OCI-LY7 (cell line): ENCODE results near the gene CBR3. TPM values are rescaled to one million over a fixed set of nuclear protein-coding genes. Genes with fewer than 3 reads are reported as not detected.

ENCODE experiments used
- BruUV-seq: library from RNA; stranded (reverse); fragments of 400-500 nt; replicated peaks from 2 replicates; lab custom pipeline; 2021; lab: Mats Ljungman, UMichigan
- CTCF ChIA-PET: fragments of 300-600 bp; sonication (Branson Sonifier 250); formaldehyde crosslinking; loops from one replicate; lab custom pipeline; 2022; ENCODE audit warnings: antibody characterized with exemption; ENCODE audit not compliant: unreplicated experiment; lab: Charles Lee
- POLR2A ChIA-PET: fragments of 300-600 bp; sonication (Branson Sonifier 250); formaldehyde crosslinking; loops from one replicate; lab custom pipeline; 2022; ENCODE audit warnings: antibody characterized with exemption; lab: Charles Lee
- DNase-seq: peaks from one replicate; pipeline ENCODE4 v3.0.0-alpha.2; 2015; ENCODE audit warnings: low spot score
- H2AFZ ChIP-seq: fragments of 200-600 bp; sonication (generic), shearing (Covaris generic); 2 replicates; pipeline ENCODE4 v1.6.1; 2014; ENCODE audit warnings: mild to moderate bottlenecking, antibody characterized with exemption, low read length, moderate library complexity
- H3K27ac ChIP-seq: fragments of 200-600 bp; sonication (generic); 2 replicates; pipeline ENCODE4 v1.5.1; 2014; ENCODE audit warnings: mixed run types, low read depth, mild to moderate bottlenecking, moderate library complexity, low read length, inconsistent platforms; ENCODE audit not compliant: poor library complexity, severe bottlenecking
- H3K36me3 ChIP-seq: fragments of 200-600 bp; sonication (generic); 2 replicates; pipeline ENCODE4 v1.6.1; 2014; ENCODE audit warnings: mild to moderate bottlenecking, antibody characterized with exemption, low read length, moderate library complexity, mixed read lengths; ENCODE audit not compliant: insufficient read depth
- H3K4me1 ChIP-seq: fragments of 200-600 bp; sonication (generic); 2 replicates; pipeline ENCODE4 v1.5.1; 2014; ENCODE audit warnings: mild to moderate bottlenecking, low read length; ENCODE audit not compliant: insufficient read depth, poor library complexity, severe bottlenecking
- H3K4me2 ChIP-seq: fragments of 200-600 bp; sonication (generic); 2 replicates; pipeline ENCODE4 v1.6.1; 2014; ENCODE audit warnings: mild to moderate bottlenecking, low read length
- H3K4me3 ChIP-seq: fragments of 200-600 bp; sonication (generic); 2 replicates; pipeline ENCODE4 v1.5.1; 2014; ENCODE audit warnings: mild to moderate bottlenecking, low read depth, low read length; ENCODE audit not compliant: poor library complexity, severe bottlenecking
- H3K79me2 ChIP-seq: fragments of 200-600 bp; sonication (generic); 2 replicates; pipeline ENCODE4 v1.6.1; 2016; ENCODE audit warnings: low read depth, mild to moderate bottlenecking, low read length, moderate library complexity, mixed read lengths; ENCODE audit not compliant: insufficient read depth
- H3K9me2 ChIP-seq: fragments of 200-600 bp; sonication (generic); 2 replicates; pipeline ENCODE4 v1.6.1; 2016; ENCODE audit warnings: mild to moderate bottlenecking, low read length, mixed read lengths; ENCODE audit not compliant: insufficient read depth
- H3K9me3 ChIP-seq: fragments of 200-600 bp; sonication (generic); 2 replicates; pipeline ENCODE4 v1.6.1; 2014; ENCODE audit warnings: mild to moderate bottlenecking, mixed run types, low read length, mixed read lengths
- H4K20me1 ChIP-seq: fragments of 200-600 bp; sonication (generic); 2 replicates; pipeline ENCODE4 v1.6.1; 2014; ENCODE audit warnings: mild to moderate bottlenecking, antibody characterized with exemption, low read length, moderate library complexity, mixed read lengths; ENCODE audit not compliant: insufficient read depth
- CTCF ChIP-seq: fragments of 200-600 bp; sonication (generic); conservative IDR thresholded peaks from 2 replicates; pipeline ENCODE4 v1.5.1; 2014; ENCODE audit warnings: mild to moderate bottlenecking, antibody characterized with exemption, low read length, moderate library complexity, mixed read lengths
- EZH2phosphoT487 ChIP-seq: fragments of 200-600 bp; sonication (generic); IDR thresholded peaks from 2 replicates; pipeline ENCODE4 v1.6.1; 2018; ENCODE audit warnings: low read depth, borderline replicate concordance, mild to moderate bottlenecking, mixed run types, antibody characterized with exemption, low read length, moderate library complexity, mixed read lengths
- intact Hi-C: fragments of 100-400 bp; cut with micrococcal nuclease; formaldehyde crosslinking; loops from one replicate; pipeline ENCODE4 v1.10.0; 2022; ENCODE audit not compliant: unreplicated experiment
- total RNA-seq, 2 experiments: library from RNA; depleted of rRNA in 1 of 2; stranded (reverse); fragments of >200 nt in 1 of 2; shearing (Covaris generic) in 1 of 2; gene quantifications; 2 replicates each; pipeline ENCODE4 v1.2.3, GENCODE V29; 2014 to 2022

CBR3 gene
- total RNA-seq, 2 experiments from 2014 or later = not detected

DNA sequence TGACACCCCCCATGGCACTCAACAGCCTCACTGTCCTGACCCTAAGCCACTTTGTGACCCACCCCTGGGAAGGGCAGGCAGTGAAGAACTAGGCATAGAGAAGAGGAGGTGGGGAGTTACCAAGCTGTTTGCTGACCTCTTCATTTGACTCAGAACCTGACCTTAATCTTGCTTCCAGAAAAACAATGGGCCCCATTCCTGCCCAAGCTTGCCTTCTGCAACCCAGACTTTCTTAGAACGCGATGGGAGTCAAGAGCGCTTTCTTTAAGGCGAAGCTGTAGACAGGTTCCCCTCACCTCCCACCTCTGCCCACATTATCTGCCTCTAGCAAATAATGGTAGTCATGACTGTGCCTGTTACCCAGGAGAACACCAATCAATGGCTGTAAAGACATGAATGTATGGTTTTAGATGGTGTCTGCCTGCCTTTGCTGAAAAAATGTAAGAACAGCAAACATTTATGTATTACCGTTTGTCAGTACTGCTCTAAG, 8.2 kb upstream of the CBR3 start:
- intact Hi-C loops = no loop called here
- Histone ChIP-seq H3K79me2 (no peaks in the 10 kb centered on the region), H3K27ac (no peak overlapping the region), H3K9me3 (no peaks in the 10 kb centered on the region), H3K4me3 (no peak overlapping the region), H3K9me2 (no peaks in the 10 kb centered on the region), H3K4me1 (no peaks in the 10 kb centered on the region), H4K20me1 (no peaks in the 10 kb centered on the region), H3K4me2 (no peak overlapping the region), H3K36me3 (no peaks in the 10 kb centered on the region), H2AFZ (no peak overlapping the region)
- TF ChIP-seq EZH2phosphoT487 = no peak
- no peak for TF ChIP-seq CTCF
- ChIA-PET CTCF (interaction anchor here (1.3 to 1.5 kb wide), 2 partner anchors 10 to 14 kb away, joined by 3 read pairs; no protein-coding TSS in a partner anchor), POLR2A (interaction anchor here (1.5 kb wide), 1 partner anchor 17 kb away, joined by 3 read pairs; no protein-coding TSS in a partner anchor)
- no peak for DNase-seq
- no TSS peak for BruUV-seq

DNA sequence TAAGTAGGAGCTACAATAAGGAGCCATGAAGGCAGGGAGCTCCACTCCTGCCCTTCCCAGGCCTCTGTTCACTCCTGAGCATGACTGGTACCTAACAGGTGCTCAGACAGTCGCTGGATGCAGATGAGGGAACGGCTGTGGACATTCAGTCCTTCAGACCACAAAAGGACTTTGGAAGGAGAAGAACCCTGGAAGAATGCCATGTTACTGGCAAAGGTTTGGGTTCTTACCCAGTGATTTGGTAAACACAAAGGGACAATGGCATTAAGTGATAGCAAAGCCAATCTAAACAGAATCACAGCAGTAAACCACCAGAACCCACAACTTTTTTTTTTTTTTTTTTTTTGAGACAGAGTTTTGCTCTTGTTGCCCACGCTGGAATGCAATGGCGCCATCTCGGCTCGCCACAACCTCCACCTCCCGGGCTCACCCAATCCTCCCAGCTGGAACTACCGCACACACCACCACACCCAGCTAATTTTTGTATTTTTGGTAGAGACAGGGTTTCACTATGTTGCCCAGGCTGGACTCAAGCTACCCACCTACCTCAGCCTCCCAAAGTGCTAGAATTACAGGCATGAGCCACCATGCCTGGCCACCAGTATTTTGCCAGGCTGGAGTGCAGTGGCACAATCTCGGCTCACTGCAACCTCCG, 7.5 kb upstream of the CBR3 start:
- POLR2A ChIA-PET = no interaction called here
- no peaks in the 10 kb centered on the region for H3K9me2 ChIP-seq
- DNase-seq = no peak
- no peak overlapping the region for H3K4me2 ChIP-seq
- no TSS peak for BruUV-seq
- H3K9me3 ChIP-seq = no peaks in the 10 kb centered on the region
- no peaks in the 10 kb centered on the region for H4K20me1 ChIP-seq
- intact Hi-C loops = no loop called here
- no peaks in the 10 kb centered on the region for H3K79me2 ChIP-seq
- no peak overlapping the region for H3K27ac ChIP-seq
- H3K4me1 ChIP-seq = no peaks in the 10 kb centered on the region
- H3K4me3 ChIP-seq = no peak overlapping the region
- no peaks in the 10 kb centered on the region for H3K36me3 ChIP-seq
- CTCF ChIA-PET = interaction anchor here (1.3 to 1.5 kb wide), 2 partner anchors 10 to 15 kb away, joined by 3 read pairs; no protein-coding TSS in a partner anchor
- TF ChIP-seq CTCF (no peak), EZH2phosphoT487 (no peak)
- H2AFZ ChIP-seq = no peak overlapping the region

- Histone ChIP-seq H3K79me2 (no peaks in the 10 kb centered on the region), H3K9me2 (no peaks in the 10 kb centered on the region), H3K27ac (no peak overlapping the region), H3K9me3 (no peaks in the 10 kb centered on the region), H2AFZ (no peak overlapping the region), H3K36me3 (no peaks in the 10 kb centered on the region), H3K4me1 (no peaks in the 10 kb centered on the region), H3K4me2 (no peak overlapping the region), H3K4me3 (no peak overlapping the region), H4K20me1 (no peaks in the 10 kb centered on the region)
- BruUV-seq = no TSS peak
- no peak for DNase-seq
- intact Hi-C loops = no loop called here
- ChIA-PET POLR2A (no interaction called here), CTCF (interaction anchor here (1.5 kb wide), 1 partner anchor 11 kb away, joined by 3 read pairs; no protein-coding TSS in a partner anchor)
- TF ChIP-seq EZH2phosphoT487 = no peak
- TF ChIP-seq CTCF = no peak
Measured at GRCh38 chr21:36127977-36128376, 6.9 kb upstream of the CBR3 start.
